Upper lobe of left lung (tissue), 6 donors: ENCODE measurements around the gene PRCP. TPM values are rescaled to one million over a fixed set of nuclear protein-coding genes. Genes with fewer than 3 reads are reported as not detected.

Experiments
- ATAC-seq, 2 donors: fragments of 200-7000 bp; cut with Tn5 transposase; one replicate each; pipeline ENCODE4 v1.9.1; 2022; ENCODE audit warnings: mild to moderate bottlenecking in 2 of 2, moderate library complexity in 2 of 2; ENCODE audit not compliant: low FRiP score in 2 of 2
- DNase-seq, 2 donors: peaks; one replicate each; pipeline ENCODE4 v3.0.0-alpha.2; 2019 to 2020
- H3K27ac ChIP-seq, 4 donors: fragments of 200-600 bp; sonication (generic); one replicate each; pipeline ENCODE4 v1.5.1; 2016 to 2019
- H3K27me3 ChIP-seq, 4 donors: fragments of 200-600 bp; sonication (generic); one replicate each; pipeline ENCODE4 v1.5.1; 2017 to 2019
- H3K36me3 ChIP-seq, 4 donors: fragments of 200-600 bp; sonication (generic); one replicate each; pipeline ENCODE4 v1.5.1; 2016 to 2019
- H3K4me1 ChIP-seq, 4 donors: fragments of 200-600 bp; sonication (generic); one replicate each; pipeline ENCODE4 v1.5.1; 2018 to 2019
- H3K4me3 ChIP-seq, 4 donors: fragments of 200-600 bp; sonication (generic); one replicate each; pipeline ENCODE4 v1.5.1; 2017 to 2019; ENCODE audit warnings: mild to moderate bottlenecking in 2 of 4, moderate library complexity in 1 of 4
- H3K9me3 ChIP-seq, 4 donors: fragments of 200-600 bp; sonication (generic); one replicate each; pipeline ENCODE4 v1.5.1; 2018 to 2019
- CTCF ChIP-seq, 6 experiments: fragments of 450-650 bp in 4 of 6; fragments of 200-600 bp in 2 of 6; sonication (generic) in 2 of 6; IDR thresholded peaks; one replicate each; pipeline ENCODE4 v1.5.1; 2016 to 2019; ENCODE audit warnings: antibody characterized with exemption in 6 of 6
- EP300 ChIP-seq, 4 donors: sonication (generic); formaldehyde crosslinking; IDR thresholded peaks; one replicate each; pipeline ENCODE4 v1.5.1; 2017; ENCODE audit warnings: antibody characterized with exemption in 4 of 4, control low read depth in 2 of 4
- POLR2A ChIP-seq, 4 donors: fragments of 450-650 bp; IDR thresholded peaks; one replicate each; pipeline ENCODE4 v1.5.1; 2016 to 2017; ENCODE audit warnings: antibody characterized with exemption in 4 of 4, mild to moderate bottlenecking in 2 of 4
- POLR2AphosphoS5 ChIP-seq, 2 donors: sonication (generic); formaldehyde crosslinking; IDR thresholded peaks; one replicate each; pipeline ENCODE4 v1.5.1; 2017; ENCODE audit warnings: antibody characterized with exemption in 2 of 2
- WGBS, 2 donors: methylation state at CpG; one replicate each; pipeline ENCODE4 v1.1.5; 2017 to 2018; 5-methylcytosine and 5-hydroxymethylcytosine counted together
- total RNA-seq, 6 donors: library from RNA; depleted of rRNA in 4 of 6; stranded (reverse); fragments of >200 nt in 4 of 6; gene quantifications; one replicate each; pipeline versions ENCODE4 v1.1.0 to v1.2.1, GENCODE V29; 2016 to 2021
- donor health status: DM: no; HTN: no; CAD: no; lungs with moderate emphysema.
- donor health status: DM: no; HTN: yes; CAD: no; lungs with severe emphysema.

The PRCP gene
- total RNA-seq, 6 donors from 2014 or later: 11.5 to 84.5 (median 39.1) TPM

DNA sequence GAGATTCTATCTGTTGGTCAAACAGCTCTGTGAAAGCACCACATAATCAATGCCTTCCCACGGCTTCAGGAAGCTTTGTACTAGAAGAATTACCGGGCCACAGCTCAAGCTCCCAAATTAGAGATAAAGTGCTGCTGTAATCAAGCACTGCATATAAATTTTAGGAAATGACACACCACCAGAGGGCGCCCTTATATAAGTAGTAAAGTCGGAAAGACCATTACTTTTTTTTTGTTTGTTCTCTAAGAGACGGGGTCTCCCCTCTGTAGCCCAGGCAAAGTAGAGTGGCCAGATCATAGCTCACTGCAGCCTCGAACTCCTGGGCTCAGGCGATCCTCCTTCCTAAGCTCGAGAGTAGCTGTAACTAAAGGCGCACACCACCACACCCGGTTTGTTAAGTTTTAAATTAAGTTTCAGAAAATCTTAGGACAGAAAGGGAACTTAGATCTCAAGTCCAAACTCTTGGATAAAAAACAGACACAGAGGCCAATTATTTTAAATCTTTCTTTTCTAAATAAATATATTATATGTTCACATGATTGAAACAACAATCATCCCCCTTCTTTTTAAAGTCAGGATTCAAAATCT is 32.6 kb downstream of the PRCP start:
- Histone ChIP-seq H3K4me1 (peaks cover 11 to 25% (median 22%) of the 10 kb centered on the region in 4 donors), H3K27me3 (no peaks in the 10 kb centered on the region), H3K27ac (peak overlapping the region in 2 of 4 donors; percentile 5 to 7), H3K9me3 (no peaks in the 10 kb centered on the region), H3K36me3 (no peaks in the 10 kb centered on the region), H3K4me3 (peak overlapping the region in 2 of 4 donors; percentile 18 to 34)
- WGBS, 2 donors: 13 to 17% methylated on average over 10 of the region's 10 CpGs
- DNase-seq (peak in 1 of 2 donors; percentile 73), ATAC-seq (peak in 1 of 2 donors; percentile 80)
- TF ChIP-seq CTCF (IDR thresholded peaks at IDR 0.05) (peak; percentile 53 to 73 (median 66)), POLR2A (IDR thresholded peaks at IDR 0.05) (no peak)

DNA sequence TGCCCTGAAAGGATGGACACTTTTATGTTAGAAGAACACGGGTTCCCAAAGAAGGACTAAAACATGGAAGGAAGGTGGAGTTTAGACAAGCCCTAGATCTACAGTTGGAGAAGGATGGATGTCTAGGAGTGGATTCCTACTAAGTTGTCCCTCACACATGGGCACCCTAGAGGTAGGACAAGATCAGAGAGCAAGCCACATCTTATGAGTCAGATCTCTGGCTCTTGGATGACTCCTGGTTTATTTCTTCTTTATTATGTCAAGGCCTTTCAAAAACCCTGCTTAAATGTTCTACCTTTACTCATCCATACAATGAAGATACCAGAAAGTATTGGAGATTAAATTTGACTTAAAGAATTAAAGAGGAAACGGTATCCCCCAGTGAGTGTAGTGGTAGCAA is 34.4 kb downstream of the PRCP start:
- WGBS, 2 donors: 88 to 90% methylated on average over 2 of the region's 2 CpGs
- no peak for ATAC-seq

GRCh38 chr11:82864268-82864667 is 36.0 kb downstream of the PRCP start:
- WGBS, 2 donors: 21 to 27% methylated on average over 5 of the region's 5 CpGs
- no peaks in the 10 kb centered on the region for H3K36me3 ChIP-seq
- H3K4me1 ChIP-seq: peaks cover 13 to 18% (median 16%) of the 10 kb centered on the region in 4 donors
- H3K27me3 ChIP-seq: no peaks in the 10 kb centered on the region
- TF ChIP-seq EP300 (IDR thresholded peaks at IDR 0.05): no peak
- no peak for TF ChIP-seq POLR2A (IDR thresholded peaks at IDR 0.05)
- peak in 1 of 2 donors; percentile 17 for TF ChIP-seq POLR2AphosphoS5 (IDR thresholded peaks at IDR 0.05)
- peak in 5 of 6 experiments; percentile 19 to 51 (median 41) for TF ChIP-seq CTCF (IDR thresholded peaks at IDR 0.05)
- H3K9me3 ChIP-seq: no peaks in the 10 kb centered on the region
- no peak overlapping the region for H3K27ac ChIP-seq
- no peak overlapping the region for H3K4me3 ChIP-seq
- DNase-seq: peak in 1 of 2 donors; percentile 85
- peak; percentile 84 to 88 for ATAC-seq

More for the DNA sequence above, 34.4 kb downstream of the PRCP start:
- no peak overlapping the region for H3K4me3 ChIP-seq
- TF ChIP-seq POLR2AphosphoS5 (IDR thresholded peaks at IDR 0.05) (no peak), EP300 (IDR thresholded peaks at IDR 0.05) (no peak), POLR2A (IDR thresholded peaks at IDR 0.05) (no peak), CTCF (IDR thresholded peaks at IDR 0.05) (no peak)
- no peaks in the 10 kb centered on the region for H3K9me3 ChIP-seq
- peaks cover 11 to 23% (median 22%) of the 10 kb centered on the region in 4 donors for H3K4me1 ChIP-seq
- no peak for DNase-seq
- H3K27ac ChIP-seq: no peak overlapping the region
- no peaks in the 10 kb centered on the region for H3K36me3 ChIP-seq
- no peaks in the 10 kb centered on the region for H3K27me3 ChIP-seq

DNA sequence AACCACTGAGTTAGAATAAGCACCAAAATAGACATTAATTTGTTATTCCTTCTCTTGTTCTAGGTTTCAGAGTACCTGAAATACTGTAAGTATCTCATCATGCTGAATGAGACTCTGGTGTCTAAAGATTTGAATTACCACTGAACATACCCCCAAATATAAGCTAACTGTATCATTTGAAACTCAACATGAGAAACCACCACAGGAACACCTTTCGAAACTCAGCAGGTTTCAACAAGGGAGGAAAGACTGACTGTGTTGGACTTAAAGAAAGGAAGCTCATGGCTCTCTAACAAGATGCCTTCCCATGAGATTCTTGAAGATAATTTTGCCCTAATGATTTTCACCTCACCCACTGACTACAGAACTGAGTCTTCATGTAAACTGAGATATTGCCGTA is 37.0 kb downstream of the PRCP start:
- TF ChIP-seq POLR2AphosphoS5 (IDR thresholded peaks at IDR 0.05) (no peak), POLR2A (IDR thresholded peaks at IDR 0.05) (no peak), CTCF (IDR thresholded peaks at IDR 0.05) (no peak), EP300 (IDR thresholded peaks at IDR 0.05) (no peak)
- Histone ChIP-seq H3K27ac (no peak overlapping the region), H3K4me3 (no peak overlapping the region), H3K36me3 (no peaks in the 10 kb centered on the region), H3K27me3 (no peaks in the 10 kb centered on the region), H3K4me1 (peaks cover 10 to 16% (median 13%) of the 10 kb centered on the region in 4 donors), H3K9me3 (no peaks in the 10 kb centered on the region)
- 89 to 91% methylated on average over 2 of the region's 2 CpGs for WGBS, 2 donors
- ATAC-seq (no peak), DNase-seq (no peak)

DNA sequence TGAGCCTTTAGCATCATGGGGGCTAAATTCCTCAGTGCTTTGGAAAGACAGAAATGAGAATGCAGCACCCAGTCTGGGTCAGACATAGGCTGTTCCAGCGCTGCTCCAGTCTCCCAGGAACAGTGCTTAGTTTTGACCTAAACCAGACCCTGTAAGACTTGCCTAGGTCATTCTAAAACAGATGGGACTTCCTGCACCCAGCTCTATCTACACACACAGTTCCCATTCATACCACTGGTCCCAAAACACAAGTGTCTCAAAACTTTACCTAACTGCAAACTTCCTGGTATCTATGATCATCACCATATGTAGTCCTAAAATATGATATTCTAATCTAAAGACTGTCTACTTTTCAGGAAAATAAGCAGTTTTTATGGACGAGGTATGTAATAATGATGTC is 37.9 kb downstream of the PRCP start:
- DNase-seq: no peak
- 92 to 100% methylated on average over 1 to 2 of the region's 2 CpGs for WGBS, 2 donors
- no peak for TF ChIP-seq POLR2AphosphoS5 (IDR thresholded peaks at IDR 0.05)
- TF ChIP-seq CTCF (IDR thresholded peaks at IDR 0.05): no peak
- TF ChIP-seq EP300 (IDR thresholded peaks at IDR 0.05): no peak
- no peak for TF ChIP-seq POLR2A (IDR thresholded peaks at IDR 0.05)
- Histone ChIP-seq H3K36me3 (no peaks in the 10 kb centered on the region), H3K27me3 (no peaks in the 10 kb centered on the region), H3K4me1 (peaks cover 2 to 13% (median 9%) of the 10 kb centered on the region in 4 donors), H3K4me3 (no peak overlapping the region), H3K9me3 (no peaks in the 10 kb centered on the region), H3K27ac (no peak overlapping the region)
- no peak for ATAC-seq
